KMS-11 (cell line): ENCODE measurements around the gene TRIP13.

Experiments used
- H2AFZ ChIP-seq: fragments of 200-600 bp; sonication (generic); 2 replicates; pipeline ENCODE4 v1.6.1; 2016; ENCODE audit warnings: antibody characterized with exemption, mixed run types, low read depth
- H3K27ac ChIP-seq: fragments of 200-600 bp; sonication (generic); 2 replicates; pipeline ENCODE4 v1.6.1; 2016; ENCODE audit warnings: mild to moderate bottlenecking, mixed run types
- H3K27me3 ChIP-seq: fragments of 200-600 bp; sonication (generic); 2 replicates; pipeline ENCODE4 v1.6.1; 2017; ENCODE audit warnings: mild to moderate bottlenecking, low read depth, mixed run types, moderate library complexity; ENCODE audit not compliant: insufficient read depth
- H3K36me3 ChIP-seq: fragments of 200-600 bp; sonication (generic); 2 replicates; pipeline ENCODE4 v1.6.1; 2017; ENCODE audit warnings: mild to moderate bottlenecking, mixed run types; ENCODE audit not compliant: insufficient read depth
- H3K4me1 ChIP-seq: fragments of 200-600 bp; sonication (generic); 2 replicates; pipeline ENCODE4 v1.6.1; 2016; ENCODE audit warnings: mild to moderate bottlenecking, low read depth, mixed run types; ENCODE audit not compliant: poor library complexity, severe bottlenecking
- H3K4me2 ChIP-seq: fragments of 200-600 bp; sonication (generic); 2 replicates; pipeline ENCODE4 v1.7.0; 2016; ENCODE audit warnings: mild to moderate bottlenecking, mixed run types
- H3K4me3 ChIP-seq: fragments of 200-600 bp; sonication (generic); IDR thresholded peaks from 2 replicates; pipeline ENCODE4 v1.6.1; 2017; ENCODE audit warnings: low read depth, low read length, mixed read lengths; ENCODE audit not compliant: insufficient read depth
- H3K79me2 ChIP-seq: fragments of 200-600 bp; sonication (generic); 2 replicates; pipeline ENCODE4 v1.6.1; 2016; ENCODE audit warnings: low read depth, mixed run types; ENCODE audit not compliant: insufficient read depth
- H3K9ac ChIP-seq: fragments of 200-600 bp; sonication (generic); 2 replicates; pipeline ENCODE4 v1.6.1; 2016; ENCODE audit warnings: mild to moderate bottlenecking, mixed run types
- H4K20me1 ChIP-seq: fragments of 200-600 bp; sonication (generic); 2 replicates; pipeline ENCODE4 v1.6.1; 2016; ENCODE audit warnings: mild to moderate bottlenecking, mixed run types; ENCODE audit not compliant: insufficient read depth
- TF ChIP-seq, protein P1 (sequence below): fragments of 200-600 bp; sonication (generic); conservative IDR thresholded peaks from 2 replicates; pipeline ENCODE4 v1.6.1; 2017; ENCODE audit warnings: low read depth, mild to moderate bottlenecking, antibody characterized with exemption, low read length, moderate library complexity, mixed read lengths

TRIP13 gene

DNA sequence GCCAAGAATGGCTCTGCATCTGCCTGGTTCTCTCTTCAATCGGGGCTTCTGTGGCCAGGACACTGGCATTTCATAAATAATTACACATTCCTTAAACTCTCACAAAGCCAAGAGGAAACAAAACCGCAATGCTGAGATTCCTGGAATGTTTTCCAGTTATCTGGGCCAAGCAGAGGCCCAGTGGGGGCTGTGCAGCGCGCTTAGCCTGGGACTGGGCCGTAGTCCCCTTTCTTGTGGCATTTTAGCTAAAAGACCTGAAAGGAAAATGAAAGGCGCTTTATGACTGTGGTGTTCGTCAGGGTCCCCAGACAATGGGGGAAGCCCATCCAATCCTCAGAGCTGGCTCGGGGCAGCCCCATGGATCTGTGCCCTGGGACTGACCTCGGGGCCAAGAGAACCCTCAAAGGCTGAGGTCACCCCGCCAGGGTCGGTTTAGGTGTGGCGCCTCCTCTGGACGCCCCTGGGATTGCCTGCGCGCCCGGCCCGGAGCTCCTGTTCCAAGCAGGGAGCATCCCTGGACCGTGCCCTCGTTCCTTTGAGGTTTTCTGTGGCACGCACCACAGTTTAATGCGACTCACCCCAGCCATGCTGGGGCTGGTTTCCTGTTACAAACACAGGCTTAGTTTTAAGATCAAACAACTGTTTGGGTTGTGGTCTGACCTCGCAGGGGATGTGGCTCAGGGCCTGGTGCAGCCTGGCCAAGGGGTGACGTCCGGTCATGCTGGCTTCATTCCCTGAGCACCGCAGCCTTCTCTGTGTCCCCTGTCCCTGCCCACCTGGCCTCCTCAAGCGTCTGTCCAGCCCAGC is 64.5 kb downstream of the TRIP13 start:
- peaks cover 36% of the 10 kb centered on the region for H3K4me1 ChIP-seq
- H3K4me3 ChIP-seq: no peak overlapping the region
- no peaks in the 10 kb centered on the region for H3K36me3 ChIP-seq
- no peaks in the 10 kb centered on the region; the same call in 1 of the 2 replicates for H3K27me3 ChIP-seq
- H2AFZ ChIP-seq: no peak overlapping the region
- no peak overlapping the region for H3K27ac ChIP-seq
- TF ChIP-seq, protein P1, sequence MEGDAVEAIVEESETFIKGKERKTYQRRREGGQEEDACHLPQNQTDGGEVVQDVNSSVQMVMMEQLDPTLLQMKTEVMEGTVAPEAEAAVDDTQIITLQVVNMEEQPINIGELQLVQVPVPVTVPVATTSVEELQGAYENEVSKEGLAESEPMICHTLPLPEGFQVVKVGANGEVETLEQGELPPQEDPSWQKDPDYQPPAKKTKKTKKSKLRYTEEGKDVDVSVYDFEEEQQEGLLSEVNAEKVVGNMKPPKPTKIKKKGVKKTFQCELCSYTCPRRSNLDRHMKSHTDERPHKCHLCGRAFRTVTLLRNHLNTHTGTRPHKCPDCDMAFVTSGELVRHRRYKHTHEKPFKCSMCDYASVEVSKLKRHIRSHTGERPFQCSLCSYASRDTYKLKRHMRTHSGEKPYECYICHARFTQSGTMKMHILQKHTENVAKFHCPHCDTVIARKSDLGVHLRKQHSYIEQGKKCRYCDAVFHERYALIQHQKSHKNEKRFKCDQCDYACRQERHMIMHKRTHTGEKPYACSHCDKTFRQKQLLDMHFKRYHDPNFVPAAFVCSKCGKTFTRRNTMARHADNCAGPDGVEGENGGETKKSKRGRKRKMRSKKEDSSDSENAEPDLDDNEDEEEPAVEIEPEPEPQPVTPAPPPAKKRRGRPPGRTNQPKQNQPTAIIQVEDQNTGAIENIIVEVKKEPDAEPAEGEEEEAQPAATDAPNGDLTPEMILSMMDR: no peak
- no peak overlapping the region for H3K9ac ChIP-seq
- H3K79me2 ChIP-seq: no peaks in the 10 kb centered on the region
- H4K20me1 ChIP-seq: no peaks in the 10 kb centered on the region
- H3K4me2 ChIP-seq: 0 out of 2 replicates have a peak overlapping the region, but pooled peaks have one; percentile 1

DNA sequence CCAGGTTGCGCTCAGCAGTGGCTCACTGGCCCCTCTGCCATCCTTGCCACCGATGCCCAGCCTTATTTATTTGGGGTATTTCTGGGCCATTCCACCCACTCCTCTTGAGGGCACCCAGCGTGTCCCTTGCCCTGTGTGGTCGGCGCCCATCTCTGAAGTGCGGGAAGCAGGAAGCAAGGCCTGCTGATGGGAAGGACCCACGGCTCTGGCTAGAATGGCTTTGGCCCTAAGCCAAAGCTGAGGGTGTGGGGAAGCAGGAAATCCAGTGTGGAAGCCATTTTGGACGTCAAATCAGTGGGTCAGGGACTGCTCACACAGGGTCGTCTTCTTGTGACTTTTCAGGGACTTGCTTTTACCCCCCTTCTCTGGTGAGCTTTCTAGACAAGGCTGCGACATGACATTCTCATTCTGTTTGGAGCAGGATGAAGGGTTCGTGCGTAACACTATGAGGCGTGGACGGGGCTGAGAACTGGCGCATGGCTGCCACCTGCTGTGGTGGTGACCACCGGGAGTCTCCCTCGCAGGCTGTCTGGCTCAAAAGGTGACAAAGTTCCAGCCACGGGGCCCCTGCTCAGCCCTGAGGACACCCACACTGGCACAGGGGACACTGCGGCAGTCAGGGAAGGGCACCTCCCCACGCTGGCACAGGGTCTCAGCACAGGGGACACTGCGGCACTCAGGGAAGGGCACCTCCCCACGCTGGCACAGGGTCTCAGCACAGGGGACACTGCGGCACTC is 65.2 kb downstream of the TRIP13 start:
- H2AFZ ChIP-seq: no peak overlapping the region
- no peaks in the 10 kb centered on the region for H3K79me2 ChIP-seq
- no peaks in the 10 kb centered on the region for H3K36me3 ChIP-seq
- no peak overlapping the region for H3K4me3 ChIP-seq
- H4K20me1 ChIP-seq: no peaks in the 10 kb centered on the region
- no peak overlapping the region for H3K9ac ChIP-seq
- H3K27ac ChIP-seq: no peak overlapping the region
- no peak overlapping the region for H3K4me2 ChIP-seq
- TF ChIP-seq, protein P1: no peak
- H3K4me1 ChIP-seq: peaks cover 43% of the 10 kb centered on the region
- H3K27me3 ChIP-seq: no peaks in the 10 kb centered on the region; the same call in 1 of the 2 replicates

DNA sequence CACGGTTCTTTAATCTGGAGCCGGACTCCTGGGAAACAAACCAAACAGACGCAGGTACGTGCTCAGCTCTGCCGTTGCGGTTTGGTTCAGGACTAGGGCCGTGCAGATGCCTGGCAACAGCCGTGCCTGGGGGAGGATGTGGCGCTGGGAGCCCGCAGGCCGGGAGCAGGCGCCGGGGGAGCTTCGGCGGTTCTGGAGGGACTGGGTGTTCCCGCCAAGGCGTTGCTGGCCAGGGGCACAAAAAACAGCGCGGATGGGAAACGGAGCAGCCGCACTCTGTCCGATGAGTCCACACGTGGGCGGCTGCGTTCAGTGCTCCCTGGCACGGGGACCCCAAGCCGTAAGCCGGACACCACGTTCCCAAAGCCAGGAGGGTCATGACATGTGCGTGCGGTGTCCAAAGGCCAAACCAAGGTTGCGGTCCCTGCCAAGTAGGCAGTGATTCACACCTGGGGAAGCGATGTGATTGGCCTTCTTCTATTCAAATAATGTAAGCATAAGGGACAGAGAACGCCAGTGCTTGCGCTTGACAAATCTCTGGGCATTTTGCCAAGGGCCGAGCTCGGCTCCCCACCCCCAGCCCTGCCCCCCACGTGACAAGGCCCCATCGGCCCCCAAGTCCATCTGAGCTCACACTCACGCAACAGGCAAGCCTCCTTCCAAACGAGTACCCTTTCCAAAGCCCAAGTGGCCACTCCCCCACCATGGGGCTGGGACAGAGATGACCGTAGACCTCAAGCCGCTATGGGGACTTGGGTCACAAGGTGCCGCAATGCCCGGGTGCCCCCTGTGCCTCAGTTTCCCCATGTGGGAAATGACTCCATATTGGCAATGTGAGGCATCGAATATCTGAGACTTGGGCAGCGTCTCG is 66.3 kb downstream of the TRIP13 start:
- H3K4me1 ChIP-seq: peaks cover 51% of the 10 kb centered on the region
- no peak overlapping the region for H3K4me3 ChIP-seq
- H3K79me2 ChIP-seq: no peaks in the 10 kb centered on the region
- H3K9ac ChIP-seq: no peak overlapping the region
- TF ChIP-seq, protein P1: no peak
- H3K27me3 ChIP-seq: no peaks in the 10 kb centered on the region; the same call in 1 of the 2 replicates
- no peaks in the 10 kb centered on the region for H4K20me1 ChIP-seq
- H3K4me2 ChIP-seq: no peak overlapping the region
- H2AFZ ChIP-seq: no peak overlapping the region
- H3K27ac ChIP-seq: no peak overlapping the region
- H3K36me3 ChIP-seq: no peaks in the 10 kb centered on the region
